Measurements from ENCODE around the gene C3orf22.

DNA sequence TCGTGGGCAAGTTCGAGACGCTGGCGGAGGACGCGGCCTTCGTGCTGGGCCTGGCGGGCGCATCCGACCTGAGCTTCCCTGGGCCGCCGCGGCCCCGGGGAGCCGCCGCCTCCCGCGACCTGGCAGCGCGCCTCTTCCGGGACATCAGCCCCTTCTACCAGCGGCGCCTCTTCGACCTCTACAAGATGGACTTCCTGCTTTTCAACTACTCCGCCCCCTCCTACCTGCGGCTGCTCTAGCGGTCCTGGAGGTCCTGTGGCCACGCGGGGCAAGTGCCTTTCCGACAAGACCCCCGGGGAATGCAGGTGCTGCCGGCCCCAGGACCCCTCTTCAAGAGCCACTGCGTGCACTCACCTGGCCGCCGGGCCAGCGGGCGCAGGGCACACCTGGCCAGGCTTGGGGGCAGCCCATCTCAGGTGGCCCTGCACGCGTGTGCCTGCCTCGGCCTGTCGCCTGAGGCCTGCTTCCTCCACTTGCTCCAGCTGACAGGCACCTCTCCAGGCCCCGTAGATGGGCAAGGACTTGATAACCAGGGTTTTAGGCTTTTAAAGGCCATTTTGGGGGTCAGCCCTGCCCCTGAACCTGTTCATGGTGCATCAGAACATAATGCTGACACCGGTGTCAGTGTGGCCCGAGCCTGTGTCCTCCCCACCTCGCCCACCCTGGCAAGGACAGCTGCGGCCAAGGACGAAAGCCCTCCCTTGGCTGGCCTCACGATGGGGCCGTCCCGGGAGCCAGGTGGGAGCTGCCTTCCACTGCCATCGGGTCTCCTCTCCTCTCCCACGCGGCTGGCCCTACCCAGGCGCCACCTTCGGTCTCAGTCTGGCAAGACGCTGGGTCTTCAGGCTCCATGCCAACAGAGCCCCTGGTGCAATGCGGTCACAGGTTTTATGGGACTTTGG is 16.1 kb downstream of the C3orf22 start:
- TF ChIP-seq CTCF (IDR thresholded peaks at IDR 0.05) (no peak), POLR2A (IDR thresholded peaks at IDR 0.05) (no peak)
